BJ (cell line): Measurements from ENCODE around the gene GFOD2. TPM values are rescaled to one million over a fixed set of nuclear protein-coding genes. Genes with fewer than 3 reads are reported as not detected.

ENCODE experiments used
- CTCF ChIA-PET: fragments of 350-600 bp; formaldehyde crosslinking; extraction: SDS; loops from one replicate; lab custom pipeline; 2021; ENCODE audit warnings: antibody characterized with exemption, inconsistent platforms; lab: Yijun Ruan, JAX
- POLR2A ChIA-PET: fragments of 300-600 bp; sonication (Branson Sonifier 250); formaldehyde crosslinking; extraction: SDS; loops from one replicate; lab custom pipeline; 2021; ENCODE audit warnings: antibody characterized with exemption; lab: Charles Lee
- DNase-seq: peaks from one replicate; pipeline ENCODE4 v3.0.0-alpha.2; 2011; ENCODE audit warnings: low read depth
- H3K27me3 ChIP-seq: 2 replicates; pipeline ENCODE4 v1.6.0; 2011; ENCODE audit warnings: low read length; ENCODE audit not compliant: control insufficient read depth, insufficient read depth
- H3K36me3 ChIP-seq: 2 replicates; pipeline ENCODE4 v1.5.1; 2011; ENCODE audit warnings: low read length; ENCODE audit not compliant: control insufficient read depth, insufficient read depth
- H3K4me3 ChIP-seq: 2 replicates; pipeline ENCODE4 v1.5.1; 2011; ENCODE audit warnings: low read depth, mild to moderate bottlenecking, control low read depth, low read length
- polyA plus RNA-seq: library from polyadenylated mRNA; depleted of rRNA; stranded (reverse); fragments of >200 nt; gene quantifications from 2 replicates; pipeline ENCODE4 v1.2.3, GENCODE V29; 2011
- TF ChIP-seq, protein P1 (sequence below): IDR thresholded peaks from 2 replicates; pipeline ENCODE4 v1.5.1; 2011; ENCODE audit warnings: low read depth, mild to moderate bottlenecking, control low read depth, inconsistent platforms, low read length, moderate library complexity; ENCODE audit not compliant: insufficient read depth

Gene GFOD2
- polyA plus RNA-seq, 1 experiment = 13.6 TPM

DNA sequence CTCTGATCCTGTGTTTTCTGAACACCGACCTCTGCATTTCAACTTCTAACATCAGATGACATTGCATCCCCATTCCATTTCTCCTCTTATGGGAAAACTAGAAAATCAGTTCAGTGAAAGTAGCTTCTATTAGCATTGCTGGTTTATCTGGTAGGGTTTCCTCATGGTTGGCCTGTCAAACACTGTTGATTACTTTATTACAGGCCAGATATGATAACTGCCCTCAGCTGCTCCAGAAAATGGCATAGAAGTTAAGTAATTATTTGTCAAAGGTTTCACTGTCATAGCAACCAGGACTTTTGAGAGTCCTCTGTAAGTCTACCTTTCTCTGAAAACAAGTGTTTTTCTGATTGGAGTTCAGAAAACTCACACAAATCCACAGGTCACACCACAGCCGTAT, 3.0 kb downstream of the GFOD2 start:
- ChIA-PET CTCF (interaction anchor here (0.6 to 2.3 kb wide), 5 partner anchors 11 to 195 kb away, joined by 4 to 10 read pairs (median 4); no protein-coding TSS in a partner anchor), POLR2A (no interaction called here)
- Histone ChIP-seq H3K27me3 (no peaks in the 10 kb centered on the region), H3K36me3 (no peaks in the 10 kb centered on the region), H3K4me3 (no peak overlapping the region)
- TF ChIP-seq, protein P1, sequence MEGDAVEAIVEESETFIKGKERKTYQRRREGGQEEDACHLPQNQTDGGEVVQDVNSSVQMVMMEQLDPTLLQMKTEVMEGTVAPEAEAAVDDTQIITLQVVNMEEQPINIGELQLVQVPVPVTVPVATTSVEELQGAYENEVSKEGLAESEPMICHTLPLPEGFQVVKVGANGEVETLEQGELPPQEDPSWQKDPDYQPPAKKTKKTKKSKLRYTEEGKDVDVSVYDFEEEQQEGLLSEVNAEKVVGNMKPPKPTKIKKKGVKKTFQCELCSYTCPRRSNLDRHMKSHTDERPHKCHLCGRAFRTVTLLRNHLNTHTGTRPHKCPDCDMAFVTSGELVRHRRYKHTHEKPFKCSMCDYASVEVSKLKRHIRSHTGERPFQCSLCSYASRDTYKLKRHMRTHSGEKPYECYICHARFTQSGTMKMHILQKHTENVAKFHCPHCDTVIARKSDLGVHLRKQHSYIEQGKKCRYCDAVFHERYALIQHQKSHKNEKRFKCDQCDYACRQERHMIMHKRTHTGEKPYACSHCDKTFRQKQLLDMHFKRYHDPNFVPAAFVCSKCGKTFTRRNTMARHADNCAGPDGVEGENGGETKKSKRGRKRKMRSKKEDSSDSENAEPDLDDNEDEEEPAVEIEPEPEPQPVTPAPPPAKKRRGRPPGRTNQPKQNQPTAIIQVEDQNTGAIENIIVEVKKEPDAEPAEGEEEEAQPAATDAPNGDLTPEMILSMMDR = no peak
- DNase-seq = no peak

DNA sequence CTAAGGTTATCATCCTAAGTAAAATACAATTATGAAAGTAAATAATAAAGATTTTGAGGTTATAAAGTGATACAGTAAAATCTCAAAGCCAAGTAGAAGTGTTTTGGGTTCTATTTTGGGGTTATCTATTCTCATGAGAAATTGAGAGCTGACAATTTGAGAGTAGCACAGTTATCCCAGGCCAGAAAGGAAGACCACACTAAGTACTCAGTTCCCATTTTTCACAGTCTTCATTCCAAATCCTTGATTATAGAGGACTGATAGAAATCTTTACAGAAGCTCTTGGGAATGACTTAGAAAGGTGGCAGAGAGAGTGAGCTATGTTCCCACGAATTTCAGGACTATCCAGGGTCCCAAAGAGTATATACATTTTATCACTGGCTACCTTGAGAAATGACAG, 4.6 kb downstream of the GFOD2 start:
- DNase-seq = no peak
- ChIA-PET CTCF (interaction anchor here (2.3 kb wide), 1 partner anchor 46 kb away, joined by 10 read pairs; no protein-coding TSS in a partner anchor), POLR2A (no interaction called here)
- Histone ChIP-seq H3K36me3 (no peaks in the 10 kb centered on the region), H3K27me3 (no peaks in the 10 kb centered on the region), H3K4me3 (no peak overlapping the region)
- TF ChIP-seq, protein P1 = no peak

- POLR2A ChIA-PET = no interaction called here
- no peaks in the 10 kb centered on the region for H3K27me3 ChIP-seq
- CTCF ChIA-PET = interaction anchor here (1.0 kb wide), 1 partner anchor 46 kb away, joined by 3 read pairs; no protein-coding TSS in a partner anchor
- no peaks in the 10 kb centered on the region for H3K36me3 ChIP-seq
- no peak for DNase-seq
- H3K4me3 ChIP-seq = no peak overlapping the region
- TF ChIP-seq, protein P1 = no peak
Observed at GRCh38 chr16:67713647-67714273, 5.4 kb downstream of the GFOD2 start.

- H3K4me3 ChIP-seq = no peak overlapping the region
- ChIA-PET CTCF (interaction anchor here (0.7 kb wide), 1 partner anchor 190 kb away, joined by 3 read pairs; no protein-coding TSS in a partner anchor), POLR2A (no interaction called here)
- no peaks in the 10 kb centered on the region for H3K36me3 ChIP-seq
- DNase-seq = no peak
- TF ChIP-seq, protein P1 = no peak
- H3K27me3 ChIP-seq = no peaks in the 10 kb centered on the region
Observed at GRCh38 chr16:67710607-67711006, 8.5 kb downstream of the GFOD2 start.

DNA sequence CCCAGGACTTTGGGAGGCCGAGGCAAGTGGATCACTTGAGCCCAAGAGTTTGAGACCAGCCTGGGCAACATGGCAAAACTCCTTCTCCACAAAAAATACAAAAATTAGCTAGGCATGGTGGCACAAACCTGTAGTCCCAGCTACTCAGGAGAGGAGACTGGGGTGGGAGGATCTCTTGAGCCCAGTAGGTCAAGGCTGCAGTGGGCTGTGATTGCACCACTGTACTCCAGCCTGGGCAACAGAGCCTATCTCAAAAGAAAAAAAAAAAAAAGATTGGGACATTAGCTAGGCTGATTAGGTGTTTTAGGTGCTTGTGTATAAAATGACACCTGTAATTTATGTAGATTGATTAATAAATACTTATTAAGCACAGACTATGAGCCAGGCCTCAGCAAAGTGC, 10.1 kb downstream of the GFOD2 start:
- Histone ChIP-seq H3K4me3 (no peak overlapping the region), H3K27me3 (no peaks in the 10 kb centered on the region), H3K36me3 (no peaks in the 10 kb centered on the region)
- ChIA-PET CTCF (no interaction called here), POLR2A (no interaction called here)
- TF ChIP-seq, protein P1 = no peak
- DNase-seq = no peak
